MM.1S (cell line): ENCODE data around the gene CIDEC.

ENCODE experiments used
- EZH2 ChIP-seq: fragments of 300-600 bp; sonication (generic); optimal IDR thresholded peaks from 2 replicates; pipeline ENCODE3; 2017; ENCODE audit warnings: low read depth, mild to moderate bottlenecking, antibody characterized with exemption, low read length, mixed read lengths
- EZH2phosphoT487 ChIP-seq: fragments of 300-600 bp; sonication (generic); IDR thresholded peaks from 2 replicates; pipeline ENCODE4 v1.6.1; 2018; ENCODE audit warnings: antibody characterized with exemption, low read length
- TF ChIP-seq, protein P1 (sequence below): fragments of 300-600 bp; sonication (generic); IDR thresholded peaks from 2 replicates; pipeline ENCODE4 v1.5.1; 2016; ENCODE audit warnings: antibody characterized with exemption, low read length, mixed read lengths

DNA sequence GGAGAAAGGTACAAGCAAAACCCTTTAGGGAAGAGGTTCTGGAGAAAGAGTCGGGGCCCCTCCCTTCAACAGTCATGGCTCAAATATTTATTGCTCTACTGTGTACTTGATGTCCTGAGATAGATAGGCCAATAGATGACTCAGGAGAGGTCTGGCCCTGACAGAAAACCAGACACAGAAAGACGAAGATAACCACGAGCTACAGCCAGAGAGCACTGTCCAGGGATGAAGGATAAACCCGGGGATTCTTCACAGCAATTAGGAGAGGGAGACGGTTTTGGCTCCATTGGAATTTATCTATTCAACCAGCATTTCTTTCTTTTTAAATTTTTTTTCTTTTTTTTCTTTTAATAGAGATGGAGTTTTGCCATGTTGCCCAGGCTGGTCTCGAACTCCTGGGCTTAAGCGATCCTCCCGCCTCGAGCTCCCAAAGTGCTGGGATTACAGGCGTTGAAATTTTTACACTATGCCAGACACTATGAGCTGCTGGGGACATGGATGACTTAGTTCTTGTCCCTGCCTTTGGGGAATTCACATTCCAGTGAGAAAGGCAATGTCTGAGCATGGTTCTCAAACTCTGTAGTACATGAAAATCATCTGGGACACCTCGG lies 4.6 kb upstream of the CIDEC start:
- TF ChIP-seq, protein P1, sequence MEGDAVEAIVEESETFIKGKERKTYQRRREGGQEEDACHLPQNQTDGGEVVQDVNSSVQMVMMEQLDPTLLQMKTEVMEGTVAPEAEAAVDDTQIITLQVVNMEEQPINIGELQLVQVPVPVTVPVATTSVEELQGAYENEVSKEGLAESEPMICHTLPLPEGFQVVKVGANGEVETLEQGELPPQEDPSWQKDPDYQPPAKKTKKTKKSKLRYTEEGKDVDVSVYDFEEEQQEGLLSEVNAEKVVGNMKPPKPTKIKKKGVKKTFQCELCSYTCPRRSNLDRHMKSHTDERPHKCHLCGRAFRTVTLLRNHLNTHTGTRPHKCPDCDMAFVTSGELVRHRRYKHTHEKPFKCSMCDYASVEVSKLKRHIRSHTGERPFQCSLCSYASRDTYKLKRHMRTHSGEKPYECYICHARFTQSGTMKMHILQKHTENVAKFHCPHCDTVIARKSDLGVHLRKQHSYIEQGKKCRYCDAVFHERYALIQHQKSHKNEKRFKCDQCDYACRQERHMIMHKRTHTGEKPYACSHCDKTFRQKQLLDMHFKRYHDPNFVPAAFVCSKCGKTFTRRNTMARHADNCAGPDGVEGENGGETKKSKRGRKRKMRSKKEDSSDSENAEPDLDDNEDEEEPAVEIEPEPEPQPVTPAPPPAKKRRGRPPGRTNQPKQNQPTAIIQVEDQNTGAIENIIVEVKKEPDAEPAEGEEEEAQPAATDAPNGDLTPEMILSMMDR: no peak
- TF ChIP-seq EZH2 (no peak), EZH2phosphoT487 (no peak)
